ENCODE results near the gene SNTG2.

- TF ChIP-seq POLR2A (IDR thresholded peaks at IDR 0.05): no peak
- TF ChIP-seq, protein P1, sequence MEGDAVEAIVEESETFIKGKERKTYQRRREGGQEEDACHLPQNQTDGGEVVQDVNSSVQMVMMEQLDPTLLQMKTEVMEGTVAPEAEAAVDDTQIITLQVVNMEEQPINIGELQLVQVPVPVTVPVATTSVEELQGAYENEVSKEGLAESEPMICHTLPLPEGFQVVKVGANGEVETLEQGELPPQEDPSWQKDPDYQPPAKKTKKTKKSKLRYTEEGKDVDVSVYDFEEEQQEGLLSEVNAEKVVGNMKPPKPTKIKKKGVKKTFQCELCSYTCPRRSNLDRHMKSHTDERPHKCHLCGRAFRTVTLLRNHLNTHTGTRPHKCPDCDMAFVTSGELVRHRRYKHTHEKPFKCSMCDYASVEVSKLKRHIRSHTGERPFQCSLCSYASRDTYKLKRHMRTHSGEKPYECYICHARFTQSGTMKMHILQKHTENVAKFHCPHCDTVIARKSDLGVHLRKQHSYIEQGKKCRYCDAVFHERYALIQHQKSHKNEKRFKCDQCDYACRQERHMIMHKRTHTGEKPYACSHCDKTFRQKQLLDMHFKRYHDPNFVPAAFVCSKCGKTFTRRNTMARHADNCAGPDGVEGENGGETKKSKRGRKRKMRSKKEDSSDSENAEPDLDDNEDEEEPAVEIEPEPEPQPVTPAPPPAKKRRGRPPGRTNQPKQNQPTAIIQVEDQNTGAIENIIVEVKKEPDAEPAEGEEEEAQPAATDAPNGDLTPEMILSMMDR (IDR thresholded peaks at IDR 0.05 in 8 of 11, conservative IDR thresholded peaks at IDR 0.05 in 3 of 11): no peak
Measured at GRCh38 chr2:1265454-1265853, 314.8 kb downstream of the SNTG2 start.

All from spleen (tissue), 7 donors.